Right ventricle myocardium inferior (tissue), 1 donor: Measurements from ENCODE around the gene DENND4A. TPM values are rescaled to one million over a fixed set of nuclear protein-coding genes. Genes with fewer than 3 reads are reported as not detected.
"Not testable (repeated sequence)": the region's sequence is repeated elsewhere in the genome, so short reads cannot be mapped to it uniquely, and the experiment has no call there.

ENCODE experiments used
- ATAC-seq: fragments of 200-7000 bp; cut with Tn5 transposase; one replicate; pipeline ENCODE4 v1.9.1; 2020; ENCODE audit warnings: mild to moderate bottlenecking, moderate library complexity
- DNase-seq: peaks from one replicate; pipeline ENCODE4 v3.0.0; 2021; ENCODE audit errors: missing footprints
- intact Hi-C: fragments of 100-400 bp; cut with DNase I; formaldehyde crosslinking; loops from one replicate; pipeline ENCODE4 v1.11.0; 2022
- total RNA-seq: library from RNA; stranded (reverse); fragmentation: NEBNext Ultra II Directional; extraction: Animal tissue kit (Norgen Biotek cat#: 25700); gene quantifications from one replicate; pipeline ENCODE4 v1.2.1, GENCODE V29; 2021
- donor health status: DM: no; HTN: yes; CAD: no; lungs with severe emphysema.

Gene DENND4A
- total RNA-seq, 1 donor from 2014 or later, result 12.7 TPM

DNA sequence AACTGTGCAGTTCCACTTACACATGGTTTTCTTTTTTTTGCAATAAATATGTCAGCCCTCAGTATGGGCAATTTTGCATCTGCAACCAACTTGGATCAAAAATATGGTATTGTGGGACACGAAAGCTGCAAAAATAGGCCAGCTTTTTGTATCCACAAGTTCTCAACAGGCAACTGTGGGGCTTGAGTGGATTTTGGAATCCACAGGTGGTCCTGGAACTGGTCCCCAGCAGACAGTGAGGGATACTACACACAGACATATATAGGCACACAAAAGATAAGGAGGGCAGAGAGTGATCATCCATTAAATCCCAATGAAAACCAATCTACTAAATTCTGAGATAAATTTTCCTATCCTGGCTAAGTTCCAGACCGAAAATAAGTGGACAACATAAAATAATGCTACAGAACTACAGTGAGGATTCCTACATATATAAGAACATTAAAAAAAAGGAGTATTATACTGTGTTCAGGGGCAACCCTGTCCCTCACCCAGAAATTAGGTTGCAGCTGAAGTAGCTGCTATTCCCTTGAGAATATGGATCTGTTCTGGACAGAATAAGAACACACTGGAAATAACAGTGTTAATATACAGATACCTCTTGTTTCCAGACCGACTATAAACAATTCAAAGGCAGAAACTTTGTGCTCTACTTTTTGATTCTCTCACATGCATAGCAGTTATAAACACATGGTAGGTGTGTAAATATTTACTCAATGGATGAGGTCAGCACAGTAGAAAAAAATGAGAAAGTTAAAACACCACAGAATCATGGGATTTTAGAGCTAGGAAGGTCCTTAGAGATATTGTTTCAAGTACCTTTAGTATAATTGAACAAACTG, 25.4 kb downstream of the DENND4A start:
- ATAC-seq, result no peak
- no peak for DNase-seq
- intact Hi-C loops, result no loop called here

- intact Hi-C loops, result no loop called here
- DNase-seq, result no peak
- ATAC-seq, result no peak
Observed at GRCh38 chr15:65765106-65765505, 27.0 kb downstream of the DENND4A start.

DNA sequence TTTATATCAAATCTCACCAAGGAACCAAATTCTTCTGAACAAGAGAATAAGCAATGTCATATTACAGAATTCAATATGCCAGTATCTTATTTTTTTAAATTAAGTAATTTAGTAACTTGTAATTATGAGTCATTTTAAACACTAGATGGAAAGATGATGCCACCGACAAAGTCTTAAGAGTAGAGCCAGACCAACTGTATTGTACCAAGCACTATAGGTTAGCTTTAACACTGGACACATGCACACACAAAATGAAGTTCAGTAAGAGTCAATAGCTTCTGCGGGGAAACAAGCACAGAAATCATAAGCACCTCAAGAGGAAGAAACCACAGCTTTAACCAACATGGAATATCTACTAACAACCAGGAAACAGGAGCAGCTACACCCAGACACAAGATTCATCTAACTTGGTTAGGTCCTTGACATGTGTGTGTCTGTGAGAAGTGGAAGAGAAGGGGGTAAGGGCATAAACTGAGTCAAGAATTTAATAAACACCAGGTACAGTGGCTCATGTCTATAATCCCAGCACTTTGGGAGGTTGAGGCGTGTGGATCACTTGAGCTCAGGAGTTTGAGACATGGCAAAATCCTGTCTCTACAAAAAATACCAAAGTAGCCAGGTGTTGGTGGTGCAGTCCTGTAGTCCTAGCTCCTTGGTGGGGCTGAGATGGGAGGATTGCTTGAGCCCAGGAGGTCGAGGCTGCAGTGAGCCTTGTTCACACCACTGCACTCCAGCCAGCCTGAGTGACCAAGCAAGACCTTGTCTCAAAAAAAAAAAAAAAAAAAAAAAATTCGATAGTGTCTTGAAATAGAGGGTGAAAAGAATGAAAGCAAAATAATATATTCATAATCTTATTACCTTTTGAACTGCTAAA, 28.9 kb downstream of the DENND4A start:
- ATAC-seq (no peak), DNase-seq (no peak)
- intact Hi-C loops, result no loop called here

- intact Hi-C loops, result no loop called here
- no peak for ATAC-seq
Observed at GRCh38 chr15:65762399-65762798, 29.7 kb downstream of the DENND4A start.

GRCh38 chr15:65761210-65761926, 30.7 kb downstream of the DENND4A start:
- intact Hi-C loops, result no loop called here
- ATAC-seq (no peak), DNase-seq (no peak)

More at GRCh38 chr15:65762399-65762798, 29.7 kb downstream of the DENND4A start:
- DNase-seq, result no peak

DNA sequence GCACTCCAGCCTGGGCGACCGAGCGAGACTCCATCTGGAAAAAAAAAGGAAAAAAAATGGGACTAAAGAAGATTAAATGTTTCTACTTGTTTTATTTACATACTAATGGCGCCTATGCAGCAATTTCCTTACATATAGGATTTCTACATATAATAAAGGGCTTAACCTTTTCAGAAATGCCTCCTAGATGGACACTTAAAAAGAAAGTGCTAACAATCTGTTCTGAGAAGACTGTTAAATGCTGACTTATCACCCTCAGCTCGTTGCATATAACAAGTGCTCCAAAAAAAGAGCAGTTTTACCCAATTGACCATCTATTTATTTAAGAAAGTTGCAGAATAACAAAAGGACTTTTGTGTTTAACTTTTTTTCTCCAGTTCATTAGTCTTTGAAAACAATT, 32.7 kb downstream of the DENND4A start:
- ATAC-seq (no peak), DNase-seq (no peak)
- intact Hi-C loops, result no loop called here

DNA sequence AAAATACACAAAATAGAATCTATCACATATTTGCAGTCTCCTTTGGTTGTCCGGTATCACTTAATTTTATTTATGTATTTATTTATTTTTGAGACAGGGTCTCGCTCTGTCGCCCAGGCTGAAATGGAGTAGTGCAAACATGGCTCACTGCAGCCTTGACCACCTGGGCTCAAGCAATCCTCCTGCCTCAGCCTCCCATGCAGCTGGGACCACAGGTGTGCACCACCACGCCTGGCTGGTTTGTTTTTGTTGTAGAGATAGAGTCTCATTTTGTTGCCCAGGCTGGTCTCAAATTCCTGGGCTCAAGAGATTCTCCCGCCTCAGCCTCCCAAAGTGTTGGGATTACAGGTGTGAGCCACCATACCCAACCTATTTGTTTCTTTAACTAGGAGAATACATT, 33.9 kb downstream of the DENND4A start:
- DNase-seq (no peak), ATAC-seq (no peak)
- intact Hi-C loops, result no loop called here

DNA sequence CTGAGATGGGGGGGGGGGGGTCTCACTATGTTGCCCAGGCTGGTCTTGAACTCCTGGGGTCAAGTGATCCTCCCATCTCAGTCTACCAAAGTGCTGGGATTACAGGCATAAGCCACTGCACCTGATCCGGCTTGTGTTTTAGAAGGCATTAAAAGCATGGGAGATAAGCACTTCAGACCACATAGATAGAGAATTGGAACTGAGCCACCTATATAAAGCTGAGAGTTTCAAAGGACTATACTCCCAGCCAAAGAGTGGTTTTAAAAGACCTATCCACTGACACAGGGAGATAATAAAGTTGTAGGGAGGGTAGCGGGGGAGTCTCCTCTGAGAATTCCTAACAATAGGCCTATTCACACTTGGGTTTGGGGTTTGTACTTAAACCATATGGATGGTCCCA, 34.8 kb downstream of the DENND4A start:
- DNase-seq (no peak), ATAC-seq (no peak)
- intact Hi-C loops, result no loop called here

- intact Hi-C loops, result no loop called here
- DNase-seq, result no peak
- no peak for ATAC-seq
Observed at GRCh38 chr15:65752151-65752700, 39.9 kb downstream of the DENND4A start.

GRCh38 chr15:65751431-65751830, 40.7 kb downstream of the DENND4A start:
- DNase-seq (no peak), ATAC-seq (no peak)
- intact Hi-C loops, result no loop called here

GRCh38 chr15:65747265-65747664, 44.8 kb downstream of the DENND4A start:
- DNase-seq, result no peak
- intact Hi-C loops, result no loop called here
- ATAC-seq, result no peak

DNA sequence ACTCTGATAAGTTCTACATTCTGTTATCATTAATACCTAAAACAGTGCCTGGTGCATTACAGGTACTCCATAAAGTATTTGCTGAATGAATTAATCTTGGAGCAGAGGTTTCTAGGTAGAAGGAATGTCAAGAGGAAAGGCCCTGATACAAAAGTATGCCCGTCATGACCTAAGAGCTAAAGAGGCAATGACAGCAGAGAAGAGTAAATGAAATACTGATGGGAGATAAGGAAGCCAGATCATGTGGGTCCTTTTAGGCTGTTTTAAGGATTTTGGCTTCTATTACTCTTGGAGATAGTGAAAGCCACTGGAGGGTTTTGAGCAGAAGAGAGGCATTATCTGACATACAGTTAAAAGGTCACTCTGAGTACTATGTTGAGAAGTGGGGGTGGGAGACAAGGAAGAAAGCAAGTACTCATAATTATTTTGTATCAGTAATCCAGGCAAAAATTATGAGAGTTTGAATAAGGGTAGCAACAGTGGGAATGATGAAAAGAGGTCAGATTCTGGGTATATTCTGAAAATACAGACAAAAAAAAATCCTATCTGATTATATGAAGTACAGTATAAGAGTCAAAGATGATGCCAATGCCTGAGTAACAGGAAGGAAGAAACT, 48.3 kb downstream of the DENND4A start:
- ATAC-seq (no peak), DNase-seq (no peak)
- intact Hi-C loops, result no loop called here

GRCh38 chr15:65740148-65740547, 51.9 kb downstream of the DENND4A start:
- ATAC-seq (no peak), DNase-seq (no peak)
- intact Hi-C loops, result no loop called here

- ATAC-seq (no peak), DNase-seq (no peak)
- intact Hi-C loops, result no loop called here
Observed at GRCh38 chr15:65738649-65739048, 53.4 kb downstream of the DENND4A start.

GRCh38 chr15:65733599-65733998, 58.5 kb downstream of the DENND4A start:
- intact Hi-C loops, ATAC-seq, DNase-seq: not testable (repeated sequence)

DNA sequence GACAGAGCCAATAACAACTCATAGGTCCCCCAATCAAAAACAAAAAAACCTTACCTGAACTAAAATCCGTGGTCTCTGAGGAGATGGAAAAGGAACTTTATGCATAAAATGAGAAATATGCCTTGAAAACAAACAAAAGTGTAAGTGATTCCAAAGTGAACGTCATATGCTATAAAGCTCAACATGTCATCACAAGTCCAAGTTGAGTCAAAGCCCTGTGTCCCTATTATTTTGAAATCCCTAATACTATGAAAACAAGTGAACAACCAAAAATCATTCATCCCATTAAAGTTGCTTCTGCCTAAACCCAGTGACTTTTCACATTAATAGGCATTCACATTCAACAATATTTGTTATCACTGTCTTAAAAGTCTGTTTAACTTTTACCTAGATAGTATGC, 59.4 kb downstream of the DENND4A start:
- ATAC-seq (no peak), DNase-seq (no peak)
- intact Hi-C loops, result no loop called here

DNA sequence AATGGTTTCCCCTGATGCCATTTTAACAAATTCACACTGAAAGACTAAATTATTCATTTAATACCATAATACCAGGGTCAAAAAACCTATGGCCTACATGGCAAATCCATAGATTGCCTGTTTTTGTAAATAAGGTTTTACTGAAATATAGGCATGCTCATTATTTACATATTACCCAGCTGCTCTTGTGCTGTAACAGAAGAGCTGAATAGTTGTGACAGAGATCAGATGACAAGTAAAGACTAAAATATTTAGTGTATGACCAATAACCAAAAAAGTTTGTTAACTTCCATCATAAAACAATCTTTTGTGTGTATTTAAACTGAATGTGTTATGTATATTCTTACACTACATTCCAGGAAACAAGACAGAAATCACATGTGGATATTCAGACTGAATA, 60.2 kb downstream of the DENND4A start:
- DNase-seq, result no peak
- intact Hi-C loops, result no loop called here
- ATAC-seq, result no peak

DNA sequence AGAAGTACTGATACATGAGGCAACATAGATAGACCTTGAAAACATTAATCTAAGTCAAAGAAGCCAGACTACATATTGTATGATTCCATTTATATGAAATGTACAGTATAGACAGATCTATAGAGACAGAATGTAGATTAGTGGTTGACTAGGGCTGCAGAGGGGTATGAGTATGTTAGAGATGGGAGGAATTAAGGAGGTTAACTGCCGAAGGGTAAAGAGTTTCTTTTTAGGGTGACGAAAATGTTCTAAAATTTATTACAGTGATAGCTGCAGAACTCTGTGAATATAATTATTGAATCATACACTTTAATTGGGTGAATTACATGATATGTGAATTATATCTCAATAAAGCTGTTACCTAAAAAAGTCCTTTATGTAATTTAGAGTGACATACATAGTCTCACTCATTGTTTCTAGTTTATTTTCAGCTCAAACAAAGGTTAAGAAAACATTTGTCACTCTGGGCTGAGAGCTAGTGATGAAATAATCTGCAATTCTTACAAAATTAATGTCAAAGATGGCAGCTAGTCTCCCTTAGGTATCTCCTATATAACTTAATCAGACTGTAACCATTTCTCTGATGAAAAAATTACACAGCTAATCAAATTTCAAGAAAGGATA, 61.4 kb downstream of the DENND4A start:
- intact Hi-C loops, result no loop called here

More for the DNA sequence above, 61.4 kb downstream of the DENND4A start:
- ATAC-seq (no peak), DNase-seq (no peak)
